AG10803 (cell line): ENCODE results near the gene MPP3.

Source experiments
- DNase-seq: peaks from one replicate; pipeline ENCODE4 v3.0.0; 2010; ENCODE audit warnings: low read depth
- H3K4me3 ChIP-seq: 2 replicates; pipeline ENCODE4 v1.5.1; 2011; ENCODE audit warnings: mild to moderate bottlenecking, low read length, control low read depth
- TF ChIP-seq, protein P1 (sequence below): conservative IDR thresholded peaks from 2 replicates; pipeline ENCODE4 v1.5.1; 2011; ENCODE audit warnings: mild to moderate bottlenecking, low read length, control low read depth, inconsistent platforms

The MPP3 gene

DNA sequence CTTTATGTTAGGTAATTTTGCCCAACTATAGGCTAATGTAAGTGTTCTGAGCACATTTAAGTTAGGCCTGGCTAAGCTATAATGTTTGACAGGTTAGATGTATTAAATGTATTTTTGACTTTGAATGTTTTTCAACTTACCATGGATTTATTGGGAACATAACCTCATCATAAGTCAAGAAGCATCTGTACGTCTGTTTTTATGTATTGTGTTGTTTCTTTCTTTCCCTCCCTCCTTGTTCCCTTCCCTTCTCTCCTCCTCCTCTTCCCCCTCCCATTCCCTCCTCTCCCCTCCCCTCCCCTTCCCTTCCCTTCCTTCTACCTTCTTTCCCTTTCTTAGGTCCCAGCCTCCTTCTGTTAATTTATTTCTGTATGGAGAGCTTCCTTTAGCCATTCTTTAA, 43.5 kb downstream of the MPP3 start:
- TF ChIP-seq, protein P1, sequence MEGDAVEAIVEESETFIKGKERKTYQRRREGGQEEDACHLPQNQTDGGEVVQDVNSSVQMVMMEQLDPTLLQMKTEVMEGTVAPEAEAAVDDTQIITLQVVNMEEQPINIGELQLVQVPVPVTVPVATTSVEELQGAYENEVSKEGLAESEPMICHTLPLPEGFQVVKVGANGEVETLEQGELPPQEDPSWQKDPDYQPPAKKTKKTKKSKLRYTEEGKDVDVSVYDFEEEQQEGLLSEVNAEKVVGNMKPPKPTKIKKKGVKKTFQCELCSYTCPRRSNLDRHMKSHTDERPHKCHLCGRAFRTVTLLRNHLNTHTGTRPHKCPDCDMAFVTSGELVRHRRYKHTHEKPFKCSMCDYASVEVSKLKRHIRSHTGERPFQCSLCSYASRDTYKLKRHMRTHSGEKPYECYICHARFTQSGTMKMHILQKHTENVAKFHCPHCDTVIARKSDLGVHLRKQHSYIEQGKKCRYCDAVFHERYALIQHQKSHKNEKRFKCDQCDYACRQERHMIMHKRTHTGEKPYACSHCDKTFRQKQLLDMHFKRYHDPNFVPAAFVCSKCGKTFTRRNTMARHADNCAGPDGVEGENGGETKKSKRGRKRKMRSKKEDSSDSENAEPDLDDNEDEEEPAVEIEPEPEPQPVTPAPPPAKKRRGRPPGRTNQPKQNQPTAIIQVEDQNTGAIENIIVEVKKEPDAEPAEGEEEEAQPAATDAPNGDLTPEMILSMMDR, result no peak
- no peak overlapping the region for H3K4me3 ChIP-seq

DNA sequence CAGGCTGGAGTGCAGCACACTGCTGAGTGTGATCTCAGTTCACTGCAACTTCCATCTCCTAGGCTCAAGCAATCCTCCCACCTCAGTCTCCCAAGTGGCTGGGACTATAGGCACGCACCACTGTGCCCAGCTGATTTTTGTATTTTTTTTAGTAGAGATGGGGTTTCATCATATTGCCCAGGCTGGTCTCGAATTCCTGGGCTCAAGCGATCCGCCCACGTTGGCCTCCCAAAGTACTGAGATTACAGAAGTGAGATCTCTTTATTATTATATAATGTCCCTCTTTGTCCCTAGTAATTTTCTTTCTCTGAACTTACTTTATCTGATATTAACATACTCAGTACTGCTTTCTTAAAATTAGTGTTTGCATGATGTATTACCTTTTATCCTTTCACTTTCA, 44.4 kb downstream of the MPP3 start:
- DNase-seq, result no peak
- TF ChIP-seq, protein P1, result no peak
- no peak overlapping the region for H3K4me3 ChIP-seq

More for the DNA sequence above, 43.5 kb downstream of the MPP3 start:
- DNase-seq, result no peak

DNA sequence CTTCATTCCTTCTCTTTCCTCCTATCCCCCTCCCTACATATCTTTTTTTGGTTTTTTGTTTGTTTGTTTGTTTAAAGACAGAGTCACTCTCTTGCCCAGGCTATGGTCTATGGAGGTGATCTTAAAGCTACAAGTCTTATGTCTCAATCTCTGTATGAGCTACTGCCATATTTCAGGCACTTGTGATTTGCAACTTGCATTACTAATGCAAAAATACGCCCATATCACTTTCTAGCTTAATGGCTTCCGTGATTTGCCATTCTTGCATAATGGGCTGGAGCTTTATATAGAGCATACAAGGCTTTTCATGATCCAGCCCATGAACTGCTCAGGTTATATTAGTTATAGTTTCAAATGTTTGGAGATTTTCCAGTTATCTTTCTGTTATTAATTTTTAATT, 45.2 kb downstream of the MPP3 start:
- no peak for DNase-seq
- H3K4me3 ChIP-seq, result no peak overlapping the region
- TF ChIP-seq, protein P1, result no peak

DNA sequence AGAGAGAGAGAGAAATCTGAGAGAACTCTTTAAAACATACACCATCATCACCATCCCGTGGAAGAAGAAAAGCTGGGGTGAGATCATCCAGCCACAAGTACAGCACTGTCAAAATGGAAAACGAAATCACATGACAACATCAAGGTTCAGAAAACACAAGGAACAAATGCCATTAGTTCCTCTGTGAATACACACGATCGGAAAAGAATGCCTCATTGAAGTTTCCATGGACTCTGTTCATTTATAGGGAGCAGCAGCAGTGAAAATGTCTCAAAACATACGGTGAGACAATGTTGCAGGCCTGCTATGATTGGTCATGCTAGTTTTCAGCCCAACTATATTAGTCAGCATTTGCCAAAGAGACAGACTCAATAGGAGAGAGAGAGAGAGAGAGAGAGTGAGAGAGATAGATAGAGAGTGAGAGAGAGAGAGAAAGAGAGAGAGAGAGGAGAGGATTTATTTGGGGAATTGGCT, 48.3 kb downstream of the MPP3 start:
- TF ChIP-seq, protein P1, result no peak
- no peak overlapping the region for H3K4me3 ChIP-seq
- DNase-seq, result peak; percentile 85

DNA sequence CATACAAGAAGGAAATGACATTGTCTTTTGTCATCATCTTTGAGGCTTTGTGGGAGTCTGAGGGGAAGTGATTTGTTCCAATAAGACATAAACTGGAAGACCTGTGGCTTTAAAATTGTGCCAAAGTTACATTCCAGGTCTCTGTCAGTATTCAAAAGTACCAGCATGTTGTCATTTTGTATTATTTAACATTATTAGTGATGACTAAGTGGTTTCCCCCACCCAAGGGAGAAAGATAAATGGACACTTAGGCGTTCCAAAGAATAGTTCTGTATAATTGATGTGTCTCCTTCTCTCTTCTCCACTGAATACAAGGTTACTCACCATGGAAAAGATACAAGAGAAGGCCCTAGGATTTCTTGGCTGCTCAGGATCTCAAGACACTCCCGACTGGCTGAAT, 48.9 kb downstream of the MPP3 start:
- no peak overlapping the region for H3K4me3 ChIP-seq
- DNase-seq, result peak; percentile 86
- TF ChIP-seq, protein P1, result no peak

DNA sequence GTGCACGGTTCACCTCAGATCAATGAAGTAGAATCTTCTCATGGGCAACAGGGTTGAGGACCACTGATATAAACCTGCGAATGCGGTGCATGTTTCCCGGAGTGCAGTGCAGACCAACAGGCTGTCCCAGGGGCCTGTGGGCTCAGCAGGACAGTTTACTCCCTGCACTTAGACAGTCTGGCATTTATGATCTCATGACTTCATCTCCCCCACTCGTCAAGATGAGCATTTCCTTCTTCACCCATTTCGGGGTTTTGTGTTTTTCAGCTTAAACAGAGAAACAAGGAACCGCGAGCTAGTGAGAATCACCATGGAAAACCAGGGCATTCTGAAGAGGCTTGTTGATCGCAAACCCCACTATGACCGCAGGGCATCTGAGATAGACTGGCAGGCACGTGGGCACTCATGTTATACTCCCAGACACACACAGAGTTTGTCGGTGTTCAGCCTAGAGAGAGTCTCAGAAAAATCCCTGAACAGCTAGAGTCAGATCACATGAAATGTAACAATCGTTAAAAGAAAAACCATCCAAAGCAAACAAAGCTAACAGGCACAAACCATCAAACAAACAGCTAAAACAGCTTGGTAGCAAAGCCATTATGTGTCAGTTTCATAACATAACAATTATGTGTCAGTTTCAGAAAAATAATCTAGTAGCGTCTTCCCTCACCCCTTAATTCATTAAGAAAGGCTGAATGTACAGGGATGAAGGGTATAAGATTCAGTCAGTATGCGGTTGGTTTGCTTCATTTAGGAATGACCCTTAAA, 49.8 kb downstream of the MPP3 start:
- TF ChIP-seq, protein P1, result no peak
- H3K4me3 ChIP-seq, result no peak overlapping the region

DNA sequence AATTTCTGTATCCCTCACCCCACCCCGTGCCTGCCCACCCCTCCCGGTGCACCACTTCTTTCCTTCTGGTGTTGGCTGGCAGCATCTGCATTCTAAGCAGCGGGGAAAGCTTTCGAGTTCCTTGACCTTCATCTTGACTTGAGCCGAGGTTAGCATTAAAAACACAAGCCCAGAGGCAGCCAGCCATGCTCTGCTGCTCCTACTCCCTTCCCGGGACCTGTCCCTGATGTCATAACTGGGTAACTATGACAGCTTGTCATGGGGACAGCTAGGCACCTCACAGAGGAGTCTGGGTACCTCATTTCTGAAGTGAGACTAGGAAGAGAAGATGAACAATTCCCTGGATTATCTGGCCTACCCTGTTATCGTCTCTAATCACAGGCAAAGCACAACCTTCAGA, 52.8 kb downstream of the MPP3 start, which contains the start of gene CFAP97D1:
TSS of gene CFAP97D1 (plus strand) at position 301 of the 400 bp plus-strand sequence. CDS start at position 329, 28 bp downstream.
- DNase-seq, result no peak
- TF ChIP-seq, protein P1, result no peak
- peak within 1 kb of the TSS; percentile 90 for H3K4me3 ChIP-seq

More for the DNA sequence above, 49.8 kb downstream of the MPP3 start:
- DNase-seq, result no peak
